OCI-LY7 (cell line): ENCODE measurements around the gene RHOT1.
A peak's percentile ranks its signal among the peaks of the same experiment; 100 is the strongest.

Source experiments
- EZH2phosphoT487 ChIP-seq: fragments of 200-600 bp; sonication (generic); IDR thresholded peaks from 2 replicates; pipeline ENCODE4 v1.6.1; 2018; ENCODE audit warnings: low read depth, borderline replicate concordance, mild to moderate bottlenecking, mixed run types, antibody characterized with exemption, low read length, moderate library complexity, mixed read lengths
- TF ChIP-seq, protein P1 (sequence below): fragments of 200-600 bp; sonication (generic); conservative IDR thresholded peaks from 2 replicates; pipeline ENCODE4 v1.5.1; 2014; ENCODE audit warnings: mild to moderate bottlenecking, antibody characterized with exemption, low read length, moderate library complexity, mixed read lengths

- TF ChIP-seq, protein P1, sequence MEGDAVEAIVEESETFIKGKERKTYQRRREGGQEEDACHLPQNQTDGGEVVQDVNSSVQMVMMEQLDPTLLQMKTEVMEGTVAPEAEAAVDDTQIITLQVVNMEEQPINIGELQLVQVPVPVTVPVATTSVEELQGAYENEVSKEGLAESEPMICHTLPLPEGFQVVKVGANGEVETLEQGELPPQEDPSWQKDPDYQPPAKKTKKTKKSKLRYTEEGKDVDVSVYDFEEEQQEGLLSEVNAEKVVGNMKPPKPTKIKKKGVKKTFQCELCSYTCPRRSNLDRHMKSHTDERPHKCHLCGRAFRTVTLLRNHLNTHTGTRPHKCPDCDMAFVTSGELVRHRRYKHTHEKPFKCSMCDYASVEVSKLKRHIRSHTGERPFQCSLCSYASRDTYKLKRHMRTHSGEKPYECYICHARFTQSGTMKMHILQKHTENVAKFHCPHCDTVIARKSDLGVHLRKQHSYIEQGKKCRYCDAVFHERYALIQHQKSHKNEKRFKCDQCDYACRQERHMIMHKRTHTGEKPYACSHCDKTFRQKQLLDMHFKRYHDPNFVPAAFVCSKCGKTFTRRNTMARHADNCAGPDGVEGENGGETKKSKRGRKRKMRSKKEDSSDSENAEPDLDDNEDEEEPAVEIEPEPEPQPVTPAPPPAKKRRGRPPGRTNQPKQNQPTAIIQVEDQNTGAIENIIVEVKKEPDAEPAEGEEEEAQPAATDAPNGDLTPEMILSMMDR: no peak
- TF ChIP-seq EZH2phosphoT487: peak; percentile 92; the same call in 1 of the 2 replicates
These were observed 123.1 kb downstream of the RHOT1 start, which contains the start of gene RHBDL3 for GRCh38 chr17:32265192-32265923.
